Prostate gland (tissue), 2 donors: Measurements from ENCODE around the gene PTPRD. TPM values are rescaled to one million over a fixed set of nuclear protein-coding genes. Genes with fewer than 3 reads are reported as not detected.

Experiments
- DNase-seq: peaks from one replicate; pipeline ENCODE4 v3.0.0-alpha.2; 2019; ENCODE audit warnings: low spot score
- H3K27ac ChIP-seq, 2 donors: fragments of 200-600 bp; sonication (generic); 2 replicates each; pipeline ENCODE4 v1.5.1; 2017 to 2019
- H3K27me3 ChIP-seq: fragments of 200-600 bp; sonication (generic); replicated peaks from 2 replicates; pipeline ENCODE4 v1.5.1; 2019; ENCODE audit not compliant: insufficient read depth
- H3K36me3 ChIP-seq, 2 donors: fragments of 200-600 bp; sonication (generic); 1 replicate in 1 of 2; 2 replicates in 1 of 2; pipeline versions ENCODE4 v1.5.1 to v1.8.1; 2017 to 2019
- H3K4me1 ChIP-seq: fragments of 200-600 bp; sonication (generic); replicated peaks from 2 replicates; pipeline ENCODE4 v1.5.1; 2019
- H3K4me3 ChIP-seq, 2 donors: fragments of 200-600 bp; sonication (generic); 2 replicates each; pipeline ENCODE4 v1.5.1; 2017 to 2019
- H3K9me3 ChIP-seq: fragments of 200-600 bp; sonication (generic); 2 replicates; pipeline ENCODE4 v1.5.1; 2017
- CTCF ChIP-seq, 4 experiments: fragments of 200-600 bp in 2 of 4; fragments of 450-650 bp in 2 of 4; sonication (generic) in 2 of 4; IDR thresholded peaks; 1 replicate in 3 of 4; 2 replicates in 1 of 4; pipeline ENCODE4 v1.5.1; 2016 to 2019; ENCODE audit warnings: antibody characterized with exemption in 4 of 4, mild to moderate bottlenecking in 2 of 4, moderate library complexity in 2 of 4
- POLR2A ChIP-seq: fragments of 450-650 bp; IDR thresholded peaks from one replicate; pipeline ENCODE4 v1.6.1; 2016; ENCODE audit warnings: antibody characterized with exemption, mild to moderate bottlenecking
- POLR2AphosphoS5 ChIP-seq: sonication (generic); formaldehyde crosslinking; IDR thresholded peaks from one replicate; pipeline ENCODE4 v1.6.1; 2017; ENCODE audit warnings: antibody characterized with exemption
- WGBS: methylation state at CpG from one replicate; pipeline ENCODE4 v1.1.5; 2018; 5-methylcytosine and 5-hydroxymethylcytosine counted together
- intact Hi-C: fragments of 100-400 bp; cut with DNase I; formaldehyde crosslinking; loops from one replicate; pipeline ENCODE4 v1.14.2; 2022
- total RNA-seq, 2 donors: library from RNA; depleted of rRNA; stranded (reverse); fragments of >200 nt; gene quantifications; one replicate each; pipeline ENCODE4 v1.1.0, GENCODE V29; 2016

PTPRD gene
- total RNA-seq, 2 donors from 2014 or later: 5.8 to 23.1 TPM

GRCh38 chr9:9574080-9574479 lies 1038.7 kb downstream of the PTPRD start:
- H3K4me3 ChIP-seq: no peak overlapping the region
- no peaks in the 10 kb centered on the region for H3K9me3 ChIP-seq
- H3K36me3 ChIP-seq: no peaks in the 10 kb centered on the region
- no peaks in the 10 kb centered on the region for H3K27me3 ChIP-seq
- no peaks in the 10 kb centered on the region for H3K4me1 ChIP-seq
- DNase-seq: no peak
- no peak for TF ChIP-seq CTCF (IDR thresholded peaks at IDR 0.05)
- TF ChIP-seq POLR2A: no peak
- TF ChIP-seq POLR2AphosphoS5: no peak
- intact Hi-C loops: no loop called here
- H3K27ac ChIP-seq: no peak overlapping the region

- H3K9me3 ChIP-seq: no peaks in the 10 kb centered on the region
- H3K36me3 ChIP-seq: no peaks in the 10 kb centered on the region
- H3K27ac ChIP-seq: no peak overlapping the region
- TF ChIP-seq POLR2A: no peak
- TF ChIP-seq CTCF (IDR thresholded peaks at IDR 0.05): no peak
- TF ChIP-seq POLR2AphosphoS5: no peak
- H3K27me3 ChIP-seq: no peaks in the 10 kb centered on the region
- DNase-seq: no peak
- H3K4me1 ChIP-seq: no peaks in the 10 kb centered on the region
- whole genome bisulfite sequencing: 27% methylated on average over 1 of the region's 1 CpG
- intact Hi-C loops: no loop called here
- no peak overlapping the region for H3K4me3 ChIP-seq
Measured at GRCh38 chr9:9565700-9566099, 1047.1 kb downstream of the PTPRD start.

DNA sequence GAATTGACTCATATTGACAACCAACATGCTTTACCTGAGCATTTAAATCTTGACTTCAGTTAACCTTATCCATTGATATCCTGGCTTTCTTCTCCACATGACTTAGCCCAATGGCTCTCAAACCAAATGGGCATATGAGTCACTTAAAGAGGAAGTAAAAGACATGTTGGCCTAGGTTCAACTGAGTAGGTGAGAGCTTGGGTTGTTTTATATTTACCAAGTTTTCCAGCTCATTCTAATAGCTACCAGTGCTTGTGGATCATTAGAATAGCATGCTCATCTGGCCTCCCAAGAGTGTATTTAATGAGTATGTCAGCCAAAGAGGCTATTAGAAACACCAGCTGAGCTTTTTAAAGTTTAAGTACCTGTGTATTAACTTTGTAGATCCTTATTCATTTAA lies 1049.0 kb downstream of the PTPRD start:
- Histone ChIP-seq H3K4me3 (no peak overlapping the region), H3K9me3 (no peaks in the 10 kb centered on the region), H3K27me3 (no peaks in the 10 kb centered on the region), H3K36me3 (no peaks in the 10 kb centered on the region), H3K4me1 (no peaks in the 10 kb centered on the region), H3K27ac (no peak overlapping the region)
- intact Hi-C loops: no loop called here
- no peak for DNase-seq
- TF ChIP-seq CTCF (IDR thresholded peaks at IDR 0.05) (no peak), POLR2AphosphoS5 (no peak), POLR2A (no peak)

GRCh38 chr9:9560382-9561035 lies 1052.3 kb downstream of the PTPRD start:
- Histone ChIP-seq H3K27ac (no peak overlapping the region), H3K9me3 (no peaks in the 10 kb centered on the region), H3K4me1 (no peaks in the 10 kb centered on the region), H3K4me3 (no peak overlapping the region), H3K36me3 (no peaks in the 10 kb centered on the region), H3K27me3 (no peaks in the 10 kb centered on the region)
- intact Hi-C loops: no loop called here
- no peak for TF ChIP-seq POLR2A
- no peak for TF ChIP-seq CTCF (IDR thresholded peaks at IDR 0.05)
- no peak for TF ChIP-seq POLR2AphosphoS5
- no peak for DNase-seq
- 92% methylated on average over 11 of the region's 11 CpGs for WGBS

DNA sequence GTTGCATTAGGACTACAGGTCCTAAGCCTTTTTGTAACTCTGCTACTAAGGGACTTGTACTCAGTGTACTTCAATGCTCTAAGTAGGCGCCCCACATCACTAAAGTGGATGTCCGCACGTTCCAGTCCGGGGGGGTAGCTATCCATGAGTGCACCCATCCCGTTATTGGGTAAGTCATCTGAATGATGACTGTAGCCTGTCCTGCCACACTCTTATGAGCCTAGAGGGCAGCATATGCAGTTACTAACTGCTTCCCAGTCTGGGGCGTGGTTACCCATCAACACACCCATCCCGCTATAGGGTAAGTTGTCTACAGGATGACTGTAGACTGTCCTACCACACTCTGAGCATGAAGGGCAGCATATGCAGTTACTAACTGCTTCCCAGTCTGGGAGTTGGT lies 1053.9 kb downstream of the PTPRD start:
- Histone ChIP-seq H3K4me3 (no peak overlapping the region), H3K36me3 (no peaks in the 10 kb centered on the region), H3K27me3 (no peaks in the 10 kb centered on the region), H3K9me3 (no peaks in the 10 kb centered on the region), H3K4me1 (no peaks in the 10 kb centered on the region), H3K27ac (no peak overlapping the region)
- no peak for TF ChIP-seq CTCF (IDR thresholded peaks at IDR 0.05)
- no peak for TF ChIP-seq POLR2AphosphoS5
- no peak for TF ChIP-seq POLR2A
- WGBS: 97% methylated on average over 7 of the region's 7 CpGs
- intact Hi-C loops: no loop called here
- DNase-seq: no peak
